GM12878 (cell line): ENCODE results near the gene ZNF628. TPM values are rescaled to one million over a fixed set of nuclear protein-coding genes. Genes with fewer than 3 reads are reported as not detected.

Source experiments
- ATAC-seq: fragments of 200-7000 bp; cut with Tn5 transposase; 3 replicates; pipeline ENCODE4 v1.9.1; 2020; ENCODE audit warnings: mild to moderate bottlenecking, moderate library complexity
- BruUV-seq: library from RNA; stranded (reverse); fragments of 400-500 nt; replicated peaks from 2 replicates; lab custom pipeline; 2021; lab: Mats Ljungman, UMichigan
- CTCF ChIA-PET: fragments of 300-600 bp; sonication (Branson Sonifier 250); formaldehyde crosslinking; extraction: SDS; loops from one replicate; lab custom pipeline; 2021; ENCODE audit warnings: inconsistent platforms; lab: Yijun Ruan, JAX
- POLR2A ChIA-PET: fragments of 350-600 bp; formaldehyde crosslinking; extraction: SDS; loops from one replicate; lab custom pipeline; 2021; ENCODE audit warnings: inconsistent platforms; lab: Charles Lee
- RAD21 ChIA-PET: fragments of 300-600 bp; sonication (Branson Sonifier 250); formaldehyde crosslinking; loops from one replicate; lab custom pipeline; 2023; ENCODE audit warnings: antibody characterized with exemption; ENCODE audit not compliant: unreplicated experiment; lab: Charles Lee
- SMC1A ChIA-PET: fragments of 300-600 bp; sonication (Branson Sonifier 250); formaldehyde crosslinking; loops from one replicate; lab custom pipeline; 2023; ENCODE audit not compliant: unreplicated experiment, uncharacterized antibody; lab: Charles Lee
- DNase-seq: peaks from one replicate; pipeline ENCODE4 v3.0.0-alpha.2; 2011; ENCODE audit warnings: low read depth, low spot score
- FAIRE-seq: peaks from 3 replicates; lab custom pipeline; 2011; peaks lifted over from hg19 to GRCh38; lab: Jason Lieb, UNC
- H2AFZ ChIP-seq: 2 replicates; pipeline ENCODE4 v1.6.0; 2011; ENCODE audit warnings: low read depth, low read length, control low read depth; ENCODE audit not compliant: control insufficient read depth
- H3K27ac ChIP-seq: 2 replicates; pipeline ENCODE4 v1.5.1; 2011; ENCODE audit warnings: control low read depth; ENCODE audit not compliant: control insufficient read depth, insufficient read depth
- H3K27me3 ChIP-seq, 2 experiments: replicated peaks in 1 of 2; 2 replicates each; pipeline versions ENCODE4 v1.6.0 to v1.6.1; 2011; ENCODE audit warnings: low read length in 1 of 2; ENCODE audit not compliant: control insufficient read depth in 2 of 2, insufficient read depth in 2 of 2
- H3K36me3 ChIP-seq, 2 experiments: 2 replicates each; pipeline ENCODE4 v1.5.1; 2011; ENCODE audit warnings: low read length in 1 of 2; ENCODE audit not compliant: control insufficient read depth in 2 of 2, insufficient read depth in 2 of 2
- H3K4me1 ChIP-seq: 2 replicates; pipeline ENCODE4 v1.6.1; 2011; ENCODE audit warnings: mild to moderate bottlenecking, low read length, moderate library complexity, mixed read lengths; ENCODE audit not compliant: control insufficient read depth, insufficient read depth
- H3K4me2 ChIP-seq: 2 replicates; pipeline ENCODE4 v1.6.0; 2011; ENCODE audit warnings: control low read depth; ENCODE audit not compliant: control insufficient read depth, insufficient read depth
- H3K4me3 ChIP-seq: fragments of 200-600 bp; sonication (generic); 2 replicates; pipeline ENCODE4 v1.5.1; 2016
- H3K79me2 ChIP-seq: 2 replicates; pipeline ENCODE4 v1.6.0; 2011; ENCODE audit warnings: low read length; ENCODE audit not compliant: control insufficient read depth, insufficient read depth
- H3K9ac ChIP-seq: 2 replicates; pipeline ENCODE4 v1.8.0; 2011; ENCODE audit warnings: low read length, control low read depth, mixed read lengths; ENCODE audit not compliant: control insufficient read depth, insufficient read depth
- H3K9me3 ChIP-seq: replicated peaks from 3 replicates; pipeline ENCODE4 v1.5.1; 2011; ENCODE audit warnings: mild to moderate bottlenecking, low read length; ENCODE audit not compliant: control insufficient read depth, insufficient read depth
- H4K20me1 ChIP-seq: 2 replicates; pipeline ENCODE4 v1.6.0; 2011; ENCODE audit not compliant: control insufficient read depth, insufficient read depth
- ATF3 ChIP-seq: IDR thresholded peaks from 2 replicates; pipeline ENCODE4 v1.6.1; 2011; ENCODE audit warnings: low read depth, mild to moderate bottlenecking, low read length, moderate library complexity, borderline replicate concordance; ENCODE audit errors: extremely low read depth
- BMI1 ChIP-seq: fragments of 450-650 bp; IDR thresholded peaks from 2 replicates; pipeline ENCODE4 v1.6.1; 2016; ENCODE audit warnings: mild to moderate bottlenecking, moderate library complexity, borderline replicate concordance
- CEBPB ChIP-seq, 2 experiments: fragments of 150-350 bp in 1 of 2; IDR thresholded peaks; 2 replicates each; pipeline ENCODE4 v1.6.1; 2012 to 2014; ENCODE audit warnings: low read depth in 2 of 2, low read length in 2 of 2, borderline replicate concordance in 1 of 2, inconsistent platforms in 1 of 2
- CHD1 ChIP-seq: IDR thresholded peaks from 2 replicates; pipeline ENCODE4 v1.6.1; 2012; ENCODE audit warnings: low read depth, low read length, improper control_type of control experiment
- FOXK2 ChIP-seq: fragments of 450-650 bp; IDR thresholded peaks from 2 replicates; pipeline ENCODE4 v1.6.1; 2017; ENCODE audit warnings: mild to moderate bottlenecking, moderate library complexity
- HDAC6 ChIP-seq: fragments of 200-600 bp; sonication (generic); IDR thresholded peaks from one replicate; pipeline ENCODE4 v1.8.0; 2017; ENCODE audit warnings: antibody characterized with exemption; ENCODE audit not compliant: unreplicated experiment
- MEF2B ChIP-seq: fragments of 450-650 bp; IDR thresholded peaks from 2 replicates; pipeline ENCODE4 v1.6.1; 2018; ENCODE audit warnings: mild to moderate bottlenecking, moderate library complexity; ENCODE audit not compliant: partially characterized antibody, poor library complexity, severe bottlenecking
- MTA3 ChIP-seq: IDR thresholded peaks from 2 replicates; pipeline ENCODE4 v1.6.1; 2012; ENCODE audit warnings: low read length, inconsistent platforms, borderline replicate concordance
- PAX5 ChIP-seq: IDR thresholded peaks from 2 replicates; pipeline ENCODE4 v1.6.1; 2011; ENCODE audit warnings: low read depth, low read length, borderline replicate concordance
- RAD21 ChIP-seq: IDR thresholded peaks from 2 replicates; pipeline ENCODE4 v1.6.1; 2011; ENCODE audit warnings: mild to moderate bottlenecking, low read depth, low read length, moderate library complexity; ENCODE audit not compliant: insufficient read depth
- TCF7 ChIP-seq: IDR thresholded peaks from 2 replicates; pipeline ENCODE4 v1.6.1; 2014; ENCODE audit warnings: antibody characterized with exemption, borderline replicate concordance
- ZBTB40 ChIP-seq: fragments of 450-650 bp; IDR thresholded peaks from 2 replicates; pipeline ENCODE4 v1.6.1; 2016; ENCODE audit warnings: mild to moderate bottlenecking, moderate library complexity, borderline replicate concordance
- WGBS: methylation state at CpG from one replicate; pipeline ENCODE4 v1.1.6; 2016; ENCODE audit warnings: low lambda C conversion rate; ENCODE audit not compliant: insufficient replicate concordance, insufficient coverage; ENCODE audit errors: missing lambda C conversion rate; 5-methylcytosine and 5-hydroxymethylcytosine counted together
- in situ Hi-C: fragments of 300-500 bp; cut with MboI; formaldehyde crosslinking; loops from 9 replicates; pipeline ENCODE4 v1.14.3; 2018; ENCODE audit warnings: mixed read lengths
- intact Hi-C: fragments of 100-400 bp; cut with micrococcal nuclease; formaldehyde crosslinking; loops from one replicate; pipeline ENCODE4 v1.14.2; 2022; ENCODE audit not compliant: unreplicated experiment
- polyA plus RNA-seq, 11 experiments: library from polyadenylated mRNA; depleted of rRNA in 4 of 11; unstranded in 6 of 11; stranded (reverse) in 5 of 11; fragments of >200 nt; fragmentation: Nextera tagmentation in 4 of 11; fragmentation: Illumina TruSeq in 1 of 11; extraction: Ambion mirVana in 4 of 11; extraction: Trizol in 1 of 11; gene quantifications; 1 replicate in 1 of 11; 2 replicates in 10 of 11; pipeline versions ENCODE4 v1.2.1 to v1.2.3, GENCODE V29; 2011 to 2016; ENCODE audit warnings: inconsistent platforms in 2 of 11, missing spikeins in 2 of 11, low read depth in 1 of 11
- total RNA-seq, 4 experiments: library from RNA; depleted of rRNA in 3 of 4; stranded (reverse); fragments of >200 nt in 3 of 4; fragmentation: Illumina TruSeq in 1 of 4; extraction: Trizol in 1 of 4; gene quantifications; 2 replicates each; pipeline versions ENCODE4 v1.2.1 to v1.2.3, GENCODE V29; 2013 to 2021

Gene ZNF628
- total and polyA plus RNA-seq, 10 of the 15 experiments (the other 5 are each of a cell fraction or from before 2014, with no cell fraction given) = 0.04 to 11.3 (median 1.6) TPM; not detected in 1

GRCh38 chr19:55463583-55464031, 12.8 kb upstream of the ZNF628 start:
- ATAC-seq (no peak), FAIRE-seq (no peak), DNase-seq (no peak)
- no peak overlapping the region for H3K4me3 ChIP-seq
- RAD21 ChIA-PET = no interaction called here
- no peak overlapping the region for H3K4me2 ChIP-seq
- no peaks in the 10 kb centered on the region for H3K27me3 ChIP-seq
- no peaks in the 10 kb centered on the region for H3K9me3 ChIP-seq
- CTCF ChIA-PET = interaction anchor here (2.5 kb wide), 1 partner anchor 41 kb away, joined by 33 read pairs; no protein-coding TSS in a partner anchor
- no peak for TF ChIP-seq CHD1
- no peak for TF ChIP-seq CEBPB (IDR thresholded peaks at IDR 0.05; ENCODE audit: borderline replicate concordance in 1 of 2, low read depth in 2 of 2, low read length in 2 of 2)
- no peak for TF ChIP-seq FOXK2
- TF ChIP-seq, all 136 proteins: peak for 0
- BruUV-seq = no TSS peak
- Histone ChIP-seq H3K79me2 (peaks cover 9% of the 10 kb centered on the region), H3K4me1 (no peaks in the 10 kb centered on the region), H4K20me1 (no peaks in the 10 kb centered on the region; the same call in 1 of the 2 replicates), H3K9ac (no peak overlapping the region), H2AFZ (no peak overlapping the region), H3K36me3 (no peaks in the 10 kb centered on the region; a peak in 1 of 4 replicates), H3K27ac (no peak overlapping the region)
- intact Hi-C loops = no loop called here
- in situ Hi-C loops = no loop called here
- ChIA-PET SMC1A (no interaction called here), POLR2A (no interaction called here)
- WGBS = 45% methylated on average over 11 of the region's 15 CpGs

GRCh38 chr19:55464039-55464661, 12.3 kb upstream of the ZNF628 start:
- in situ Hi-C loops = no loop called here
- ChIA-PET CTCF (no interaction called here), RAD21 (no interaction called here), SMC1A (no interaction called here), POLR2A (no interaction called here)
- no peak for ATAC-seq
- H3K4me1 ChIP-seq = no peaks in the 10 kb centered on the region
- H3K79me2 ChIP-seq = peaks cover 9% of the 10 kb centered on the region
- no peak overlapping the region for H3K4me2 ChIP-seq
- intact Hi-C loops = no loop called here
- no TSS peak for BruUV-seq
- H3K27ac ChIP-seq = no peak overlapping the region
- 26% methylated on average over 23 of the region's 23 CpGs for WGBS
- no peak overlapping the region for H3K9ac ChIP-seq
- no peaks in the 10 kb centered on the region for H3K9me3 ChIP-seq
- FAIRE-seq = no peak
- DNase-seq = no peak
- no peaks in the 10 kb centered on the region; the same call in 1 of the 2 replicates for H4K20me1 ChIP-seq
- no peak overlapping the region for H2AFZ ChIP-seq
- H3K27me3 ChIP-seq = no peaks in the 10 kb centered on the region
- no peak overlapping the region for H3K4me3 ChIP-seq
- no peaks in the 10 kb centered on the region; a peak in 1 of 4 replicates for H3K36me3 ChIP-seq
- no peak for TF ChIP-seq RAD21
- TF ChIP-seq MEF2B = no peak
- no peak for TF ChIP-seq TCF7
- no peak for TF ChIP-seq ATF3
- no peak for TF ChIP-seq BMI1
- no peak for TF ChIP-seq PAX5
- TF ChIP-seq ZBTB40 = no peak
- TF ChIP-seq MTA3 = no peak
- no peak for TF ChIP-seq HDAC6
